Lower leg skin (tissue), 3 donors: ENCODE data around the gene HERC5.

Experiments used
- POLR2A ChIP-seq, 2 donors: fragments of 450-650 bp; IDR thresholded peaks; one replicate each; pipeline ENCODE4 v1.6.1; 2016 to 2017; ENCODE audit warnings: antibody characterized with exemption in 2 of 2, mild to moderate bottlenecking in 1 of 2, moderate library complexity in 1 of 2
- TF ChIP-seq, protein P1 (sequence below), 3 donors: fragments of 450-650 bp; IDR thresholded peaks; one replicate each; pipeline ENCODE4 v1.5.1; 2016; ENCODE audit warnings: antibody characterized with exemption in 3 of 3, mild to moderate bottlenecking in 3 of 3, moderate library complexity in 2 of 3

DNA sequence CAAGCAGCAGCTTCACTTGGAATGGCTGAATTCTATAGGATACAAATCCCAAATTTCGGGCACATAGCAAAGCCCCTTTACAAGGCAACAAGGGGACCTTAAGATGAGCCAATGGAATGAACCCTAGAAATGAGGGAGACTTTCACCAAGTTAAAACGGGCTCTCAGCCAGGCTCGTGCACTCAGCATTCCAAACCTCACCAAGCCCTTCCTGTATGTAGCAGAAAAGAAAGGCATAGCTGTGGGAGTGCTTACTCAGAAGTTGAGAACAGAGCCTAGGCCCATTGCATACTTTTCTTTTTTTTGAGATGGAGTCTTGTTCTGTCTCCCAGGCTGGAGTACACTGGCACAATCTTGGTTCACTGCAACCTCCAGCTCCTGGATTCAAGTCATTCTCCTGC lies 10.8 kb upstream of the HERC5 start:
- TF ChIP-seq, protein P1, sequence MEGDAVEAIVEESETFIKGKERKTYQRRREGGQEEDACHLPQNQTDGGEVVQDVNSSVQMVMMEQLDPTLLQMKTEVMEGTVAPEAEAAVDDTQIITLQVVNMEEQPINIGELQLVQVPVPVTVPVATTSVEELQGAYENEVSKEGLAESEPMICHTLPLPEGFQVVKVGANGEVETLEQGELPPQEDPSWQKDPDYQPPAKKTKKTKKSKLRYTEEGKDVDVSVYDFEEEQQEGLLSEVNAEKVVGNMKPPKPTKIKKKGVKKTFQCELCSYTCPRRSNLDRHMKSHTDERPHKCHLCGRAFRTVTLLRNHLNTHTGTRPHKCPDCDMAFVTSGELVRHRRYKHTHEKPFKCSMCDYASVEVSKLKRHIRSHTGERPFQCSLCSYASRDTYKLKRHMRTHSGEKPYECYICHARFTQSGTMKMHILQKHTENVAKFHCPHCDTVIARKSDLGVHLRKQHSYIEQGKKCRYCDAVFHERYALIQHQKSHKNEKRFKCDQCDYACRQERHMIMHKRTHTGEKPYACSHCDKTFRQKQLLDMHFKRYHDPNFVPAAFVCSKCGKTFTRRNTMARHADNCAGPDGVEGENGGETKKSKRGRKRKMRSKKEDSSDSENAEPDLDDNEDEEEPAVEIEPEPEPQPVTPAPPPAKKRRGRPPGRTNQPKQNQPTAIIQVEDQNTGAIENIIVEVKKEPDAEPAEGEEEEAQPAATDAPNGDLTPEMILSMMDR (IDR thresholded peaks at IDR 0.05): no peak
- no peak for TF ChIP-seq POLR2A (IDR thresholded peaks at IDR 0.05)
